Large intestine (tissue), 3 donors: Measurements from ENCODE around the gene CUX1. TPM values are rescaled to one million over a fixed set of nuclear protein-coding genes. Genes with fewer than 3 reads are reported as not detected.

Experiments
- DNase-seq, 2 donors: peaks; one replicate each; pipeline versions ENCODE4 v3.0.0 to v3.0.0-alpha.2; 2013
- H3K27ac ChIP-seq: one replicate; pipeline ENCODE4 v1.5.1; 2013; ENCODE audit warnings: low read length
- H3K27me3 ChIP-seq: 2 replicates; pipeline ENCODE4 v1.6.1; 2013; ENCODE audit warnings: low read length; ENCODE audit not compliant: control insufficient read depth, insufficient read depth
- H3K36me3 ChIP-seq: 2 replicates; pipeline ENCODE4 v1.6.1; 2013; ENCODE audit warnings: low read length; ENCODE audit not compliant: control insufficient read depth, insufficient read depth
- H3K4me1 ChIP-seq: one replicate; pipeline ENCODE4 v1.6.1; 2013; ENCODE audit warnings: low read length; ENCODE audit not compliant: control insufficient read depth, insufficient read depth
- H3K4me3 ChIP-seq: one replicate; pipeline ENCODE4 v1.5.1; 2013; ENCODE audit warnings: low read length
- H3K9me3 ChIP-seq: one replicate; pipeline ENCODE4 v1.6.1; 2013; ENCODE audit warnings: mild to moderate bottlenecking, low read depth, low read length, moderate library complexity; ENCODE audit not compliant: control insufficient read depth
- whole genome bisulfite sequencing: methylation state at CpG from one replicate; pipeline ENCODE4 v1.1.5; 2013; ENCODE audit warnings: low lambda C conversion rate; ENCODE audit not compliant: insufficient coverage; 5-methylcytosine and 5-hydroxymethylcytosine counted together
- polyA plus RNA-seq: library from polyadenylated mRNA; unstranded; fragments of 120-200 nt; gene quantifications from one replicate; pipeline ENCODE4 v1.2.1, GENCODE V29; 2013

The CUX1 gene
- polyA plus RNA-seq, 1 donor = 72.9 TPM

DNA sequence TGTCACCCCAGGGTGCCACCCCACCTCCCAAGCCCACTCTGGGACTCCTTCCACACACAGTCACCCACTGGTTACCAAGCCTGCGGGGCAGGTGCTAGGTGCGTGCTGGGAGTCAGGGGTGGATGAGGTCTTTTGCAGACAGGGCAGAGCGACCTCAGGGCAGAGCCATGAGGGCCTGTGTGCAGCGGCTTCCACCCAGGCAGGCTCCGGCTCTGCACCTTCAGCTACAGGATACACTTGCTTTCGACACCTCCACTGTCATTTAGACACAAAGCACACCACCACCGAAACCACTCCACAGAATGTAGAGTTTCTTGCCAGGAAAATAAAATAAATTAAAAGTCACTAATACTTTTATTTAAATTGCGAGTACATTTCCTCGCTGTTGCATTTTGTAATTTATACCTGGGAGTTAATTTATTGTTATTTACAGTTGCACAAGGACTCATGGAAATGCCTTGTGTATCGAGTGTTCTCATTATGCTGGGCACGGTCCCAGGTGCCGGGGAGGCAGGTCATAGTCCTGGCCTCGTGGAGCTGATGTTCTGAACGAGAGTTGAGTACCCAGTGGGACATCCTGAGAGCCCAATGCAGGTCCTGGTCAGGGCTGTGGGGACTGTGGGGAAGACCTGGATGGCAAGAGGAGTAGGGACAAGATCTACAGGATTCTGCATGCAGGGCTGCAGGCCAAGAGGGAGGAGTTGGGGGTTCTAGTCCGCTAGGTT lies 127.8 kb downstream of the CUX1 start:
- Histone ChIP-seq H3K9me3 (no peaks in the 10 kb centered on the region), H3K4me3 (no peak overlapping the region), H3K27ac (no peak overlapping the region), H3K4me1 (no peaks in the 10 kb centered on the region), H3K36me3 (no peaks in the 10 kb centered on the region), H3K27me3 (no peaks in the 10 kb centered on the region)
- DNase-seq = no peak
- 100% methylated on average over 1 of the region's 15 CpGs for WGBS

DNA sequence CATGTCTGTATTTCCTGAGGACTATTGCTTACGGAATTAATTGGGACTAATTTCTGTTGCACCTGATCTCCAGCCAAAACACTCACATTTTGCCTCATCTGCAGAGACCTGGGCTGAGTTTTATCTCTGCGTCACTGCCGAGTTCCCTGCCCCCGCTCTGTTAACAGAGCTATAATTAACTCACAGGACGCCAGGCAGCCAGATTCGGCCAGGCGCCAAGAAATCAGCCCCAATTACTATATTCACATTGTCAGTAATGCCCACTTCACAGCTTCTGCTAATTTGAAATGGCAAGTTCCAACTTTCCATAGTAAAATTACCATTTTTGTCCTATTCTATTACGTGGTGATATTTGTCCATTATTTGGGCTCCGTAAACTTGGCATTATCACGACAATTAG lies 130.5 kb downstream of the CUX1 start:
- no peak for DNase-seq
- Histone ChIP-seq H3K9me3 (no peaks in the 10 kb centered on the region), H3K4me1 (no peaks in the 10 kb centered on the region), H3K27me3 (no peaks in the 10 kb centered on the region), H3K4me3 (no peak overlapping the region), H3K36me3 (no peaks in the 10 kb centered on the region), H3K27ac (no peak overlapping the region)
- WGBS = no CpG with 5 or more reads among the region's 10 CpGs

DNA sequence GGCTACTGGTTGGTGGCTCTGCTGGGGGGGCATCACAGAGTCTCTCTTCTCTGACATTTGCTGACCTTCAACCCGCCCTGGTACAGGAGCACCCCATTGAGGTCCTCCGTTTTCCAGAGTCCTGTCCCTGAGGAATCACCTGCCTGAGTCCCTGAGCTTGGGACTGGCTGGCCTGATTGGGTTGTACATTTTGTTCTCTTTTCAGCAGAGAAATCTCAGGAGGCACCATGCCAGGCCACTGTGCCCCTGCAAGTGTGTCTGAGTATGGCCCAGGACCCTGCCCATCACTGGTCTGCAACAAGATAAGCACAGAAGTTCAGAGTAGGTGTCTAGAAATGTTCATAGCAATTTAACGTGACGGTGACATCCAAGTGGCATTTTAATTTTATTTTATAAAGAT lies 131.2 kb downstream of the CUX1 start:
- no CpG with 5 or more reads among the region's 4 CpGs for WGBS
- no peaks in the 10 kb centered on the region for H3K36me3 ChIP-seq
- no peaks in the 10 kb centered on the region for H3K4me1 ChIP-seq

DNA sequence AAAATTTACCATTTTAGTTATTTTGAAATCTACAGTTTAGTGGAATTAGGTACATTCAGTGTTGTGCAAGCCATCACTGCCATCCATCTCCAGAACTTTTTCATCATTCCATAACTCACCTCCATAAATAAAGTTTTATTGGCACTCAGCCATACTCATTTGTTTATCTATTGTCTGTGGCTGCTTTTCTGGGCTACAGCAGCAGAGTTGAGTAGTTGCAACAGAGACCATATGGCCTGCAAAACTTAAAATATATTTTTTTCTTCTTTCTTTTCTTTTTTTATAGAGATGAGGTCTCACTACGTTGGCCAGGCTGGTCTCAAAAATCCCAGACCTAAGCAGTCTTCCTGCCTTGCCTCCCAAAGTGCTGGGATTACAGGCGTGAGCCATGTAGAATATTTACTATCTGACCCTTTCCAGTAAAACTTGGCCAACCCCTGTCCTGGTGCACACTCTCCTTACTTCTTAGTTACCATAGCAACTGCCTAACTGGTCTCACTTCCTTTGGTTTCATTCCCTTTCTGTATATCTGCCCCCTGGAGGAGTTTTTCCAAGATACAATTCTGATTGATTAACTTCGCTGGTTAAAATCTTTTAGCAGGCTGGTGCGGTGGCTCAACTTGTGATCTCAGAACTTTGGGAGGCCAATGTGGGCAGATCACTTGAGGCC lies 133.2 kb downstream of the CUX1 start:
- H3K4me1 ChIP-seq = no peaks in the 10 kb centered on the region
- H3K27ac ChIP-seq = no peak overlapping the region
- no peaks in the 10 kb centered on the region for H3K27me3 ChIP-seq
- H3K36me3 ChIP-seq = no peaks in the 10 kb centered on the region
- no peak overlapping the region for H3K4me3 ChIP-seq
- H3K9me3 ChIP-seq = no peaks in the 10 kb centered on the region
- DNase-seq = no peak
- 80% methylated on average over 1 of the region's 4 CpGs for WGBS

More for the DNA sequence above, 131.2 kb downstream of the CUX1 start:
- Histone ChIP-seq H3K27ac (no peak overlapping the region), H3K9me3 (no peaks in the 10 kb centered on the region), H3K27me3 (no peaks in the 10 kb centered on the region), H3K4me3 (no peak overlapping the region)
- no peak for DNase-seq

DNA sequence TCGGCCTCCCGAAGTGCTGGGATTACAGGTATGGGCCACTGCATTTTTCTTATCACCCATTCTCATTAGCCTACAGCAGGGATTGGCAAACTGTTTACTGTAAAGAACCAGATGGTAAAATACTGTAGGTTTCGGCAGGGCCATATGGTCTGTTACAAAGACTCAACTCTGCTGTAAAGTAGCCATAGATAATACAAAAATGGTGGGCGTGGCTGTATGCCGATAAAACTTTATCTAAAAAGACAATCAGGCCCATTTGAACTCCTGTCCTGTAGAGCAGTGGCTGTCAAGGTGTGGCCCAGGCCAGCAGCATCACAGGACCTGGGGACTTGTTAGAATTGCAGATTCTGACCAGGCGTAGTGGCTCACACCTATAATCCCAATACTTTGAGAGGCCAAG lies 134.3 kb downstream of the CUX1 start:
- no CpG with 5 or more reads among the region's 6 CpGs for WGBS
- H3K9me3 ChIP-seq = no peaks in the 10 kb centered on the region
- H3K27me3 ChIP-seq = no peaks in the 10 kb centered on the region
- no peaks in the 10 kb centered on the region for H3K4me1 ChIP-seq
- no peak for DNase-seq
- no peak overlapping the region for H3K4me3 ChIP-seq
- H3K36me3 ChIP-seq = no peaks in the 10 kb centered on the region
- H3K27ac ChIP-seq = no peak overlapping the region

DNA sequence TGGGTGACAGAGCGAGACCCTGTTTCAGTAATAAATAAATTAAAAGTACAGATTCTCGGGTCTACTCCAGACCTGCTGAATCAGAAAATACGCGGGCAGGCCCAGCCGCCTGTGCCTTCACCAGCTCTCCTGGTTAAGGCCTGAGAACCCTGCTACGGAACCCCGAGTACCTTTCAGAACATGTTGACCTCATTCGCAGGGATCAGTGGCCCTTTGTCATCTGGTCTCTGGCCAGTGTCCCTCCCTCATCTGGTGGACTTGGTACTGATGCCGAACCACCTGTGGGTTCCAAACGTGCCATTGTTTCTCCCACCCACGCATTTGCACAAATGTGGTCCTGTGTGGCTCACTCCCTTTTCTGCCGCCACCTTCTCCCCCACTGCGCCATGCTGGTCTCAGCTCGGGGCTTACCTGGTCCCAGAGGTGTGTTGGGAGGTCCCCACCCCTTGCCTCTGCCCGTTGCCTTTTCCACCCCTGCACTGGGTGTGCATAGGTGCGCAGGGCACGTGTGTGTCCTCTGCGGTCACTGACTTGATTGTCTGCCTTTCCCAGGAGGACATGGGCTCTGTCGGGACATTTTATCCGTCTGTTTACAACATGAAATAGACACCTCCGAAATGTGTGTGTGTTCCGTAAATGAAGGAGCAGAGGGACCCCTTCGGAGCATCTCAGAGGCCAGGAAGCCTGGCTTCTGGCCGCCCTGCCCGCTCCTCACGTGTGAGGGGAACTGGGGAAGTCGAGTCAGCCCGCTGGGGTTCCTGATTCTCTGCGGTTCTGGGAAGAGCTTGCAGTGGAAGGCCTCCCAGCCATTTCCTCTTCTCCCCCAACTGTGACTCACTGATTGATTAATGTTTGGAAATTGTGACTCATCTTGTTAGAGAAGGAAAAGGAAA lies 135.2 kb downstream of the CUX1 start:
- 90% methylated on average over 4 of the region's 29 CpGs for WGBS
- Histone ChIP-seq H3K9me3 (no peaks in the 10 kb centered on the region), H3K36me3 (no peaks in the 10 kb centered on the region), H3K4me1 (no peaks in the 10 kb centered on the region), H3K4me3 (no peak overlapping the region), H3K27me3 (no peaks in the 10 kb centered on the region), H3K27ac (no peak overlapping the region)
- DNase-seq = no peak

DNA sequence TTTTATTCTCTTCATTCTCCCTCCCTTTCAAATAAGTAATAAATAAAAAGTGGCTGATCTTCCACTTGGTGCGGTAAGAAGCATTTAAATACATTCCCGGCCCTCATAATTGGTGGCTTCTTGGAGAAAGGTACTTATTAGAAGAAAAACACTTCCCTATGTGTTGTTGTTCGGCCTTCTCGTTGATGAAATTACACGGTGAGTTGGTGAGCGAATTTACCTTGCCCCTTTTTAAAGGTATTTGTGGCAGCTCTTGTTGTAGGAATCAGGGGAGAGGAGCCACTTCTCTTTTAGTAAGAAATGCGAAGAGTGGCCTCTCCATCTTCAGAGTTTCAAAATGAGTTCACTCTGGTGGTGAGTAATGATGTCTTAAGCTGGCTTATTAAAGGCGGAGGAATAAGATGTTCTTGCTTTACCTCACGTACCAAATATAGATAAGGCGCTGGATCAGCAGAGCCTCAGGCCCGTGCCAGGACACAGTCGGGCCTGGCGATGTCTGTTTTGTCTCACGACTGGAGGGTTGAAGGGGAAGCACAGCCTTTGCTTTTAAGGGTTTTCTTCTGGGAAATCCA lies 135.9 kb downstream of the CUX1 start:
- H3K36me3 ChIP-seq = no peaks in the 10 kb centered on the region
- H3K4me3 ChIP-seq = no peak overlapping the region
- 70% methylated on average over 2 of the region's 14 CpGs for WGBS
- peak; percentile 17 to 30 for DNase-seq
- peak overlapping the region; percentile 24 for H3K27ac ChIP-seq
- no peaks in the 10 kb centered on the region for H3K9me3 ChIP-seq
- no peaks in the 10 kb centered on the region for H3K4me1 ChIP-seq
- no peaks in the 10 kb centered on the region for H3K27me3 ChIP-seq

DNA sequence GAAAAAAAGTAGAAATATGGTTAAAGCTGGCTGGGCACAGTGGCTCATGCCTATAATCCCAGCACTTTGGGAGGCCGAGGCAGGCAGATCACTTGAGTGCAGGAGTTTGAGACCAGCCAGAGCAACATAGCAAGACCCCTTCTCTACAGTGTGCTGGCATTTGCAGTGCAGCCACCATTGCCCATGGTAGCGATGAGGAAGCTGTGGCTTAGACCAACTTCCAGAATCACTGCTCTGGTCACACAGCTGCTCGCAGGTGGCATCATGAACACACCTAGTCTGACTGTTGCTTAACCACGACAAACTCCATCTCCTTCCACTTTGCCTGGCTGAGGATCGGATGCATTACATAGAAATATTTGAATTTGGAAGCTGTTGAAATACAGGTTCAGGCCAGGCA lies 137.1 kb downstream of the CUX1 start:
- no peak overlapping the region for H3K27ac ChIP-seq
- no CpG with 5 or more reads among the region's 5 CpGs for WGBS

DNA sequence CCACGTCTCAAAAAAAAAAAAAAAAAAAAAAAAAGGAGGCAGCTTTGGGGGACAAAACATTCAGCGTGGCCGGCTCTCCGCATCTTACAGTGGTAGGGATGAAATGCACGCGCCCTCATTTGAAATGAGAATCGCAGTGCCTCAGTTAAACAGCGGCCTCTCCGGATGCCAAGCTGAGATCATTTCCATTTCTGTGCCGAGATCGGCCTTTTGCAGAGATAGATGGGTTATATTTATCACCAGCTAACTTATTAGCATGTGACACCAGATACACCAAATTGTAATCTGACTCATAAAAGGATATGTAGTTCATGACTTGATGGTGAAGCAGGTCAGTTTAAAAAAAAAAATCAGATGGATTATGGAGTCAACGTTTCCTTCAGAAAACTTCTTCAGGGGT lies 138.7 kb downstream of the CUX1 start:
- Histone ChIP-seq H3K27me3 (no peaks in the 10 kb centered on the region), H3K9me3 (no peaks in the 10 kb centered on the region), H3K36me3 (peaks cover 10% of the 10 kb centered on the region), H3K4me1 (no peaks in the 10 kb centered on the region), H3K4me3 (no peak overlapping the region), H3K27ac (no peak overlapping the region)
- DNase-seq = no peak
- WGBS = 88% methylated on average over 1 of the region's 12 CpGs

More for the DNA sequence above, 137.1 kb downstream of the CUX1 start:
- H3K4me1 ChIP-seq = no peaks in the 10 kb centered on the region
- no peaks in the 10 kb centered on the region for H3K36me3 ChIP-seq
- no peak for DNase-seq
- no peak overlapping the region for H3K4me3 ChIP-seq
- no peaks in the 10 kb centered on the region for H3K27me3 ChIP-seq
- H3K9me3 ChIP-seq = no peaks in the 10 kb centered on the region
